Stomach (tissue), 9 donors: ENCODE results near the gene PRDM7. TPM values are rescaled to one million over a fixed set of nuclear protein-coding genes. Genes with fewer than 3 reads are reported as not detected.

ENCODE experiments used
- DNase-seq, 2 donors: peaks; one replicate each; pipeline versions ENCODE4 v3.0.0 to v3.0.0-alpha.2; 2013 to 2019
- H3K27ac ChIP-seq, 5 donors: fragments of 200-600 bp in 4 of 5; sonication (generic) in 4 of 5; one replicate each; pipeline ENCODE4 v1.5.1; 2013 to 2019; ENCODE audit warnings: mild to moderate bottlenecking in 1 of 5, moderate library complexity in 1 of 5
- H3K27me3 ChIP-seq, 3 donors: fragments of 200-600 bp; sonication (generic); one replicate each; pipeline ENCODE4 v1.5.1; 2017 to 2019; ENCODE audit warnings: mixed run types in 1 of 3
- H3K36me3 ChIP-seq, 4 donors: fragments of 200-600 bp; sonication (generic); 1 replicate in 3 of 4; 2 replicates in 1 of 4; pipeline ENCODE4 v1.5.1; 2016 to 2019
- H3K4me1 ChIP-seq, 4 donors: fragments of 200-600 bp; sonication (generic); one replicate each; pipeline ENCODE4 v1.5.1; 2016 to 2019
- H3K4me3 ChIP-seq, 4 donors: fragments of 200-600 bp; sonication (generic) in 3 of 4; one replicate each; pipeline ENCODE4 v1.5.1; 2016 to 2019; ENCODE audit warnings: mild to moderate bottlenecking in 1 of 4
- H3K9me3 ChIP-seq, 4 donors: fragments of 200-600 bp; sonication (generic); one replicate each; pipeline ENCODE4 v1.5.1; 2016 to 2019
- CTCF ChIP-seq, 7 experiments: fragments of 450-650 bp in 4 of 7; fragments of 200-600 bp in 3 of 7; sonication (generic) in 3 of 7; IDR thresholded peaks; one replicate each; pipeline ENCODE4 v1.5.1; 2016 to 2019; ENCODE audit warnings: antibody characterized with exemption in 7 of 7, control low read depth in 2 of 7, mild to moderate bottlenecking in 1 of 7
- EP300 ChIP-seq: sonication (generic); formaldehyde crosslinking; IDR thresholded peaks from one replicate; pipeline ENCODE4 v1.6.1; 2017; ENCODE audit warnings: antibody characterized with exemption
- POLR2A ChIP-seq, 4 donors: fragments of 450-650 bp; IDR thresholded peaks; one replicate each; pipeline ENCODE4 v1.6.1; 2016; ENCODE audit warnings: antibody characterized with exemption in 4 of 4, control low read depth in 2 of 4, mild to moderate bottlenecking in 1 of 4, moderate library complexity in 1 of 4
- POLR2AphosphoS5 ChIP-seq, 3 donors: sonication (generic); formaldehyde crosslinking; IDR thresholded peaks; one replicate each; pipeline ENCODE4 v1.6.1; 2016; ENCODE audit warnings: antibody characterized with exemption in 3 of 3
- WGBS, 5 donors: extraction: QIAGEN DNeasy Blood & Tissue Kit in 3 of 5; methylation state at CpG; one replicate each; pipeline versions ENCODE4 v1.1.5 to v1.1.7; 2013 to 2018; 5-methylcytosine and 5-hydroxymethylcytosine counted together
- intact Hi-C: fragments of 100-400 bp; cut with DNase I; formaldehyde crosslinking; loops from one replicate; pipeline ENCODE4 v1.15.1; 2023; ENCODE audit warnings: low total_unique reads
- polyA plus RNA-seq, 3 donors: library from polyadenylated mRNA; stranded (reverse); fragments of 200-250 nt; gene quantifications; one replicate each; pipeline ENCODE4 v1.2.3, GENCODE V29; 2013
- total RNA-seq, 5 donors: library from RNA; depleted of rRNA; stranded (reverse); fragments of >200 nt; gene quantifications; one replicate each; pipeline versions ENCODE4 v1.1.0 to v1.2.3, GENCODE V29; 2014 to 2016
- donor health status: healthy with polysubstance abuse.
- donor health status: Bipolar disorder and iron deficiency.
- donor health status: healthy.

The PRDM7 gene
- total and polyA plus RNA-seq, 8 donors = not detected

DNA sequence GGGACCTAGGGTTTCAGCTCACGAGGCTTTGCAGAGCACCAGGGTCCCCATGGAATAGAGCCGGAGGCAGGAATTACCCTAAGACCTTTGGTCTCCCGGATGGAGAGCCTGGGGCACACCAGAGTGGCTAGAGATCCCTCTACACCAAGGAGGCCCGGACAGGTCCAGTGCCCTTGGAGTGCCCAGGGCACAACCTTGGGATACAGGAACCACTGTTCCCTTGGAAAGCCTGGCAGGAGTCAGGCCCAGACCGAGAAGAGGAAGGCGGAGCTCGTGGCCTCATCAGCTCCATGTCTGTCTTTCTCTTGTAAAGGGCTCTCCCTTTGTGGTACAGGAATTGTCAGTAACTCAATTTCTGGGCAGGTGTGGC lies 54.1 kb downstream of the PRDM7 start:
- Histone ChIP-seq H3K9me3 (no peaks in the 10 kb centered on the region), H3K4me3 (peak overlapping the region; percentile 68 to 83 (median 78)), H3K36me3 (peaks cover 0 to 7% (median 3%) of the 10 kb centered on the region in 4 donors), H3K27ac (peak overlapping the region in 4 of 5 donors; percentile 74 to 85 (median 78)), H3K4me1 (peaks cover 22 to 56% (median 48%) of the 10 kb centered on the region in 4 donors), H3K27me3 (peaks cover 0 to 15% (median 5%) of the 10 kb centered on the region in 3 donors)
- 22 to 47% (median 25%) methylated on average over 6 to 7 of the region's 7 CpGs for WGBS, 5 donors
- no peak for TF ChIP-seq EP300
- no peak for TF ChIP-seq POLR2AphosphoS5 (IDR thresholded peaks at IDR 0.05)
- no peak for TF ChIP-seq POLR2A (IDR thresholded peaks at IDR 0.05)
- no peak for TF ChIP-seq CTCF (IDR thresholded peaks at IDR 0.05)
- DNase-seq = no peak
- intact Hi-C loops = no loop called here

- H3K9me3 ChIP-seq = no peaks in the 10 kb centered on the region
- peaks cover 0 to 4% (median under 1%) of the 10 kb centered on the region in 4 donors for H3K36me3 ChIP-seq
- peak overlapping the region; percentile 68 to 83 (median 78) for H3K4me3 ChIP-seq
- H3K27ac ChIP-seq = peak overlapping the region; percentile 60 to 85 (median 78)
- H3K27me3 ChIP-seq = peaks cover 0 to 18% (median 5%) of the 10 kb centered on the region in 3 donors
- H3K4me1 ChIP-seq = peaks cover 22 to 57% (median 50%) of the 10 kb centered on the region in 4 donors
- intact Hi-C loops = no loop called here
- TF ChIP-seq POLR2A (IDR thresholded peaks at IDR 0.05) (peak in 1 of 4 donors; percentile 8), EP300 (no peak), POLR2AphosphoS5 (IDR thresholded peaks at IDR 0.05) (peak in 2 of 3 donors; percentile 44 to 86)
- WGBS, 5 donors = 3 to 11% (median 6%) methylated on average over 13 to 57 of the region's 57 CpGs
- peak; percentile 95 to 97 for DNase-seq
These were observed 54.7 kb downstream of the PRDM7 start for GRCh38 chr16:90022209-90023077.

GRCh38 chr16:90020838-90021382 lies 56.2 kb downstream of the PRDM7 start:
- WGBS, 5 donors = 69 to 89% (median 81%) methylated on average over 2 of the region's 2 CpGs
- Histone ChIP-seq H3K4me1 (peaks cover 22 to 57% (median 50%) of the 10 kb centered on the region in 4 donors), H3K27me3 (peaks cover 0 to 18% (median 5%) of the 10 kb centered on the region in 3 donors), H3K36me3 (no peaks in the 10 kb centered on the region), H3K4me3 (no peak overlapping the region), H3K27ac (peak overlapping the region in 1 of 5 donors; percentile 89), H3K9me3 (no peaks in the 10 kb centered on the region)
- TF ChIP-seq POLR2AphosphoS5 (IDR thresholded peaks at IDR 0.05) = no peak
- TF ChIP-seq CTCF (IDR thresholded peaks at IDR 0.05) = no peak
- TF ChIP-seq EP300 = no peak
- no peak for TF ChIP-seq POLR2A (IDR thresholded peaks at IDR 0.05)
- intact Hi-C loops = no loop called here
- no peak for DNase-seq

GRCh38 chr16:90020260-90020837 lies 56.8 kb downstream of the PRDM7 start:
- 63 to 72% (median 69%) methylated on average over 9 of the region's 9 CpGs for WGBS, 5 donors
- Histone ChIP-seq H3K27ac (peak overlapping the region in 4 of 5 donors; percentile 80 to 89 (median 82)), H3K4me3 (peak overlapping the region; percentile 71 to 95 (median 77)), H3K27me3 (peaks cover 0 to 18% (median 5%) of the 10 kb centered on the region in 3 donors), H3K36me3 (no peaks in the 10 kb centered on the region), H3K4me1 (peaks cover 22 to 57% (median 50%) of the 10 kb centered on the region in 4 donors), H3K9me3 (no peaks in the 10 kb centered on the region)
- TF ChIP-seq POLR2A (IDR thresholded peaks at IDR 0.05) = no peak
- TF ChIP-seq CTCF (IDR thresholded peaks at IDR 0.05) = no peak
- no peak for TF ChIP-seq EP300
- no peak for TF ChIP-seq POLR2AphosphoS5 (IDR thresholded peaks at IDR 0.05)
- no peak for DNase-seq
- intact Hi-C loops = no loop called here
